Chondrocyte (in vitro differentiated cells): ENCODE results near the gene KIAA0825. TPM values are rescaled to one million over a fixed set of nuclear protein-coding genes. Genes with fewer than 3 reads are reported as not detected.

Experiments
- DNase-seq: peaks from one replicate; pipeline ENCODE4 v3.0.0; 2021; ENCODE audit warnings: mixed read lengths, low spot score
- H3K27ac Mint-ChIP-seq: one replicate; pipeline ENCODE4 v1.8.0; 2021; ENCODE audit warnings: mild to moderate bottlenecking, moderate library complexity, mixed read lengths; ENCODE audit not compliant: unreplicated experiment
- H3K27me3 Mint-ChIP-seq: 2 replicates; pipeline ENCODE4 v1.8.0; 2021; ENCODE audit warnings: low read depth, mixed read lengths
- H3K36me3 Mint-ChIP-seq: 2 replicates; pipeline ENCODE4 v1.8.0; 2021; ENCODE audit warnings: low read depth, mixed read lengths
- H3K4me1 Mint-ChIP-seq: 2 replicates; pipeline ENCODE4 v1.8.0; 2021; ENCODE audit warnings: low read depth, mild to moderate bottlenecking, mixed read lengths
- H3K4me3 Mint-ChIP-seq: one replicate; pipeline ENCODE4 v1.8.0; 2021; ENCODE audit warnings: mild to moderate bottlenecking, moderate library complexity, mixed read lengths; ENCODE audit not compliant: unreplicated experiment
- H3K9me3 Mint-ChIP-seq: 2 replicates; pipeline ENCODE4 v1.8.0; 2021; ENCODE audit warnings: low read depth, mixed read lengths
- CTCF ChIP-seq: fragments of 200-600 bp; sonication (generic); IDR thresholded peaks from 2 replicates; pipeline ENCODE4 v1.5.0; 2021; ENCODE audit warnings: antibody characterized with exemption, mild to moderate bottlenecking, moderate library complexity
- total RNA-seq: library from RNA; stranded (reverse); gene quantifications from 3 replicates; pipeline ENCODE4 v1.2.1, GENCODE V29; 2021

Gene KIAA0825
- total RNA-seq, 1 donor from 2014 or later: 3.4 TPM

GRCh38 chr5:94249430-94249829 is 369.0 kb downstream of the KIAA0825 start:
- no peak overlapping the region for H3K27ac Mint-ChIP-seq
- DNase-seq: no peak

GRCh38 chr5:94248175-94248875 is 370.1 kb downstream of the KIAA0825 start:
- Mint-ChIP-seq H3K9me3 (no peaks in the 10 kb centered on the region), H3K4me1 (no peaks in the 10 kb centered on the region), H3K27me3 (no peaks in the 10 kb centered on the region), H3K36me3 (no peaks in the 10 kb centered on the region), H3K4me3 (no peak overlapping the region), H3K27ac (no peak overlapping the region)
- TF ChIP-seq CTCF: no peak
- no peak for DNase-seq

More at GRCh38 chr5:94249430-94249829, 369.0 kb downstream of the KIAA0825 start:
- Mint-ChIP-seq H3K9me3 (no peaks in the 10 kb centered on the region), H3K4me1 (no peaks in the 10 kb centered on the region), H3K27me3 (no peaks in the 10 kb centered on the region), H3K4me3 (no peak overlapping the region), H3K36me3 (no peaks in the 10 kb centered on the region)
- no peak for TF ChIP-seq CTCF

DNA sequence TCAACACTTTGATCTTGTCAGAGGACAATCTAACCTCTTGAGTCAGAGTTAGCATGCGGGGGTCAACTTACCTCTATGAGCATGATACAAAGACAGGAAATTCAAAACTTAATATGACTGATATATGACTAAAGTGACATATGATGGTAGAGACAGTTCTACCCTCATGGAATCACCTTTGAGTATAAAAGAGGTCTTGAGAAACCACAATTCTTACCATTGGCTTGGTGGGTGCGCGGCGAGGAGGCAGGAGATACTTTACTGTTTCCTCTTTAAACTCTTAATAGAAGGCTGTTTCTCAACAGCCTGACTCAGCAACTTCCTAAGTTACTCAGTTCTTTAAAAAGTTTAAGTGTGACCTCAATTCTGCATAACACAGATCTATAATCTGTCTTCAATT is 372.8 kb downstream of the KIAA0825 start:
- H3K36me3 Mint-ChIP-seq: no peaks in the 10 kb centered on the region
- DNase-seq: no peak
- no peaks in the 10 kb centered on the region for H3K9me3 Mint-ChIP-seq
- H3K27ac Mint-ChIP-seq: no peak overlapping the region
- TF ChIP-seq CTCF: no peak
- H3K4me1 Mint-ChIP-seq: peaks cover 17% of the 10 kb centered on the region
- H3K27me3 Mint-ChIP-seq: no peaks in the 10 kb centered on the region
- no peak overlapping the region for H3K4me3 Mint-ChIP-seq

- no peaks in the 10 kb centered on the region for H3K9me3 Mint-ChIP-seq
- H3K36me3 Mint-ChIP-seq: no peaks in the 10 kb centered on the region
- TF ChIP-seq CTCF: no peak
- H3K27ac Mint-ChIP-seq: no peak overlapping the region
- DNase-seq: no peak
- peaks cover 21% of the 10 kb centered on the region for H3K4me1 Mint-ChIP-seq
- H3K4me3 Mint-ChIP-seq: no peak overlapping the region
- H3K27me3 Mint-ChIP-seq: no peaks in the 10 kb centered on the region
Observed at GRCh38 chr5:94244921-94245320, 373.5 kb downstream of the KIAA0825 start.

- Mint-ChIP-seq H3K4me3 (no peak overlapping the region), H3K27ac (no peak overlapping the region), H3K27me3 (no peaks in the 10 kb centered on the region), H3K36me3 (no peaks in the 10 kb centered on the region), H3K9me3 (no peaks in the 10 kb centered on the region), H3K4me1 (peaks cover 25% of the 10 kb centered on the region)
- no peak for DNase-seq
- no peak for TF ChIP-seq CTCF
Observed at GRCh38 chr5:94243612-94244011, 374.8 kb downstream of the KIAA0825 start.
